Astrocyte of the cerebellum (primary cell): ENCODE results near the gene HERC5.

Experiments
- DNase-seq: peaks from one replicate; pipeline ENCODE4 v3.0.0-alpha.2; 2011; ENCODE audit warnings: low read depth
- H3K4me3 ChIP-seq: 2 replicates; pipeline ENCODE4 v1.5.1; 2011; ENCODE audit warnings: mild to moderate bottlenecking, low read depth, low read length, moderate library complexity
- CTCF ChIP-seq: IDR thresholded peaks from 2 replicates; pipeline ENCODE4 v1.5.1; 2012; ENCODE audit warnings: low read length, low read depth, moderate library complexity, mild to moderate bottlenecking; ENCODE audit errors: missing control alignments
- in situ Hi-C: cut with HindIII; loops from 2 replicates; pipeline ENCODE4 v1.10.0; 2017; ENCODE audit warnings: low sequenced_read_pairs

Gene HERC5

GRCh38 chr4:88456670-88457306 is at the start of gene HERC5:
TSS of gene HERC5 (plus strand) at chr4:88457119. CDS start at chr4:88457270, 151 bp downstream.
- in situ Hi-C loops, result no loop called here
- peak; percentile 73 for DNase-seq
- peak within 1 kb of the TSS; percentile 50 for H3K4me3 ChIP-seq
- peak; percentile 66 for TF ChIP-seq CTCF

- TF ChIP-seq CTCF, result no peak
- H3K4me3 ChIP-seq, result no peak overlapping the region
- DNase-seq, result no peak
- in situ Hi-C loops, result no loop called here
Measured at GRCh38 chr4:88409206-88409605, 47.7 kb upstream of the HERC5 start.

GRCh38 chr4:88409789-88410188 is 47.1 kb upstream of the HERC5 start:
- H3K4me3 ChIP-seq, result no peak overlapping the region
- no peak for TF ChIP-seq CTCF
- DNase-seq, result no peak
- in situ Hi-C loops, result no loop called here

- DNase-seq, result no peak
- no peak overlapping the region for H3K4me3 ChIP-seq
- no peak for TF ChIP-seq CTCF
- in situ Hi-C loops, result no loop called here
Measured at GRCh38 chr4:88411491-88412096, 45.3 kb upstream of the HERC5 start.

GRCh38 chr4:88413801-88414200 is 43.1 kb upstream of the HERC5 start:
- no peak for DNase-seq
- TF ChIP-seq CTCF, result no peak
- no peak overlapping the region for H3K4me3 ChIP-seq
- in situ Hi-C loops, result no loop called here

- TF ChIP-seq CTCF, result no peak
- no peak for DNase-seq
- H3K4me3 ChIP-seq, result no peak overlapping the region
- in situ Hi-C loops, result no loop called here
Measured at GRCh38 chr4:88414755-88415154, 42.2 kb upstream of the HERC5 start.
